ENCODE measurements around the gene RCN2. TPM values are rescaled to one million over a fixed set of nuclear protein-coding genes. Genes with fewer than 3 reads are reported as not detected.

RCN2 gene
- total and polyA plus RNA-seq, 2 of the 8 experiments (the other 6 are each of a cell fraction or from before 2014, with no cell fraction given): 65.6 to 137 TPM

DNA sequence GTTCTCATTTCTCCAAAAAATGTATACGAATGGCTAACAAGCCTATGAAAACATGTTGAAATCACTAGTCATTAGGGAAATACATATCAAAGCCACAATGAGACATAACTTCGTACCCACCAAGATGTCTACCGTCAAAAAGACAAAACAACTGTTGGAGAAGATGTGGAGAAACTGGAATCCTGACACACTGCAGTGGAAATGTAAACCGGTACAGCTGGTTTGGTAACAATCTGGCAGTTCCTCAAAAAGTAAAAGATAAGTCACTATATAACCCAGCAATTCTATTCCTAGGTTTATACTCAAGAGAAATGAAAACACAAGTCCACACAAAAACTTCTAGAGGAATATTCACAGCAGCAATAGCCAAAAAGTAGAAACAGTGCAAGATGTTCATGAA lies 33.4 kb upstream of the RCN2 start:
- Histone ChIP-seq H2AFZ (ENCODE audit: low read length) (no peak overlapping the region), H3K4ac (replicated peaks; ENCODE audit: insufficient read length, low read depth, low read length) (no peak overlapping the region), H3K18ac (ENCODE audit: extremely low read depth, low read length) (no peak overlapping the region), H2BK15ac (ENCODE audit: low read length) (no peak overlapping the region), H3K36me3 (ENCODE audit: control insufficient read depth in 2 of 4, insufficient read depth in 4 of 4, low read length in 3 of 4) (no peaks in the 10 kb centered on the region), H2AK5ac (ENCODE audit: low read depth, low read length) (no peak overlapping the region), H3K9me3 (ENCODE audit: insufficient read depth in 2 of 2, low read depth in 1 of 2, low read length in 1 of 2) (peaks cover 3 to 11% of the 10 kb centered on the region in 2 experiments; a peak in 3 of 4 replicates), H3K27ac (ENCODE audit: low read depth, low read length) (no peak overlapping the region), H2BK12ac (ENCODE audit: low read depth, low read length) (no peak overlapping the region), H3K23ac (ENCODE audit: insufficient read length) (no peak overlapping the region), H3K14ac (ENCODE audit: insufficient read length) (no peak overlapping the region), H4K8ac (ENCODE audit: extremely low read depth, insufficient read depth, low read length) (no peak overlapping the region), H4K5ac (ENCODE audit: insufficient read length, low read depth, low read length) (no peak overlapping the region), H3K4me1 (replicated peaks in 1 of 4; ENCODE audit: control insufficient read depth in 3 of 4, insufficient read depth in 4 of 4, low read length in 3 of 4) (no peaks in the 10 kb centered on the region), H3K79me1 (ENCODE audit: low read depth, low read length) (no peaks in the 10 kb centered on the region; the same call in 1 of the 2 replicates), H4K91ac (replicated peaks; ENCODE audit: insufficient read length, low read length) (no peak overlapping the region), H3K27me3 (replicated peaks in 1 of 4; ENCODE audit: control insufficient read depth in 3 of 4, extremely low read depth in 1 of 4, insufficient read depth in 3 of 4, low read length in 3 of 4) (no peaks in the 10 kb centered on the region), H3K79me2 (ENCODE audit: control insufficient read depth in 1 of 2, insufficient read depth in 2 of 2, low read length in 2 of 2) (no peaks in the 10 kb centered on the region), H3K9ac (replicated peaks in 1 of 4; ENCODE audit: extremely low read depth in 1 of 4, low read depth in 3 of 4, low read length in 3 of 4) (no peak overlapping the region), H3K23me2 (ENCODE audit: low read depth, low read length) (no peaks in the 10 kb centered on the region), H2BK20ac (ENCODE audit: low read length) (no peak overlapping the region), H2BK120ac (replicated peaks; ENCODE audit: low read depth, low read length) (no peak overlapping the region), H3K4me2 (ENCODE audit: insufficient read depth in 1 of 2, low read depth in 2 of 2, low read length in 2 of 2) (no peak overlapping the region), H3K4me3 (ENCODE audit: extremely low read depth in 1 of 4, insufficient read depth in 2 of 4, low read depth in 3 of 4, low read length in 4 of 4) (no peak overlapping the region), H4K20me1 (replicated peaks in 1 of 2; ENCODE audit: control insufficient read depth in 1 of 2, insufficient read depth in 2 of 2, low read length in 2 of 2) (no peaks in the 10 kb centered on the region), H2BK5ac (ENCODE audit: low read depth, low read length) (no peak overlapping the region), H3K56ac (replicated peaks; ENCODE audit: insufficient read length, low read depth, low read length) (no peak overlapping the region)
- DNase-seq (ENCODE audit: low read depth in 1 of 2, low spot score in 2 of 2) (no peak), FAIRE-seq (no peak)
- ChIA-PET CTCF (ENCODE audit: partially characterized antibody) (no interaction called here), POLR2A (ENCODE audit: partially characterized antibody) (no interaction called here)
- 93% methylated on average over 4 of the region's 4 CpGs; no CpG with 5 or more reads in 1 of the 2 experiments for WGBS, 2 experiments (ENCODE audit: extremely low coverage in 1 of 2, insufficient coverage in 1 of 2, insufficient read length in 1 of 2, insufficient replicate concordance in 2 of 2, low coverage in 1 of 2, low lambda C conversion rate in 2 of 2, missing lambda C conversion rate in 1 of 2)
- no peak for TF ChIP-seq FOSL1 (IDR thresholded peaks at IDR 0.05; ENCODE audit: insufficient read depth, low read depth, low read length)
- TF ChIP-seq BRCA1 (IDR thresholded peaks at IDR 0.05; ENCODE audit: low read depth, low read length): no peak
- no peak for TF ChIP-seq CREB1 (IDR thresholded peaks at IDR 0.05)

Data from H1 (cell line).